Mesenchymal stem cell (in vitro differentiated cells and primary cell): ENCODE data around the gene SGCA.
A peak's percentile ranks its signal among the peaks of the same experiment; 100 is the strongest.

Experiments
- DNase-seq: peaks from one replicate; pipeline ENCODE4 v3.0.0-alpha.2; 2013
- H2AFZ ChIP-seq: one replicate; pipeline ENCODE4 v1.6.1; 2013; ENCODE audit warnings: low read depth, mild to moderate bottlenecking, control low read depth, inconsistent platforms, low read length, moderate library complexity
- H2AK5ac ChIP-seq: 2 replicates; pipeline ENCODE4 v1.6.1; 2013; ENCODE audit warnings: low read length, moderate library complexity, mild to moderate bottlenecking, inconsistent platforms; ENCODE audit not compliant: severe bottlenecking
- H2BK120ac ChIP-seq: one replicate; pipeline ENCODE4 v1.6.1; 2013; ENCODE audit warnings: low read depth, mild to moderate bottlenecking, inconsistent platforms, low read length, moderate library complexity
- H2BK12ac ChIP-seq, 2 experiments: one replicate each; pipeline ENCODE4 v1.6.1; 2013; ENCODE audit warnings: inconsistent platforms in 2 of 2, low read length in 2 of 2, mild to moderate bottlenecking in 2 of 2, moderate library complexity in 2 of 2, control low read depth in 1 of 2
- H2BK15ac ChIP-seq: one replicate; pipeline ENCODE4 v1.6.1; 2013; ENCODE audit warnings: mild to moderate bottlenecking, low read depth, inconsistent platforms; ENCODE audit not compliant: poor library complexity, severe bottlenecking
- H2BK5ac ChIP-seq: 2 replicates; pipeline ENCODE4 v1.6.1; 2013; ENCODE audit warnings: low read depth, mild to moderate bottlenecking, low read length, control low read depth, inconsistent platforms; ENCODE audit not compliant: poor library complexity, severe bottlenecking
- H3K14ac ChIP-seq, 2 experiments: one replicate each; pipeline ENCODE4 v1.6.1; 2013; ENCODE audit warnings: inconsistent platforms in 2 of 2, low read length in 2 of 2, control low read depth in 1 of 2, mild to moderate bottlenecking in 1 of 2, moderate library complexity in 1 of 2
- H3K18ac ChIP-seq, 2 experiments: one replicate each; pipeline ENCODE4 v1.6.1; 2013; ENCODE audit warnings: inconsistent platforms in 2 of 2, low read length in 2 of 2, control low read depth in 1 of 2, low read depth in 1 of 2, mild to moderate bottlenecking in 1 of 2
- H3K23ac ChIP-seq, 2 experiments: one replicate each; pipeline ENCODE4 v1.6.1; 2013; ENCODE audit warnings: inconsistent platforms in 2 of 2, low read length in 2 of 2, mild to moderate bottlenecking in 2 of 2, moderate library complexity in 2 of 2, control low read depth in 1 of 2
- H3K27ac ChIP-seq: 2 replicates; pipeline ENCODE4 v1.5.1; 2013; ENCODE audit warnings: mild to moderate bottlenecking, moderate library complexity, low read length, control low read depth, inconsistent platforms; ENCODE audit not compliant: poor library complexity, severe bottlenecking
- H3K27me3 ChIP-seq, 2 experiments: 2 replicates each; pipeline versions ENCODE4 v1.6.1 to v1.7.0; 2013; ENCODE audit warnings: low read length in 2 of 2, mild to moderate bottlenecking in 2 of 2, moderate library complexity in 2 of 2, control low read depth in 1 of 2, inconsistent platforms in 1 of 2; ENCODE audit not compliant: control insufficient read depth in 1 of 2, insufficient read depth in 1 of 2
- H3K36me3 ChIP-seq, 2 experiments: 2 replicates each; pipeline versions ENCODE4 v1.6.1 to v1.7.0; 2013; ENCODE audit warnings: low read length in 2 of 2, control low read depth in 1 of 2, inconsistent platforms in 1 of 2, low read depth in 1 of 2, mild to moderate bottlenecking in 1 of 2; ENCODE audit not compliant: insufficient read depth in 2 of 2, control insufficient read depth in 1 of 2
- H3K4ac ChIP-seq, 2 experiments: one replicate each; pipeline ENCODE4 v1.6.1; 2013; ENCODE audit warnings: inconsistent platforms in 2 of 2, low read length in 2 of 2, mild to moderate bottlenecking in 2 of 2, moderate library complexity in 2 of 2, control low read depth in 1 of 2, low read depth in 1 of 2
- H3K4me1 ChIP-seq: 2 replicates; pipeline ENCODE4 v1.6.1; 2013; ENCODE audit warnings: low read depth, low read length, control low read depth; ENCODE audit not compliant: control insufficient read depth, insufficient read depth
- H3K4me2 ChIP-seq: 2 replicates; pipeline ENCODE4 v1.6.1; 2013; ENCODE audit warnings: low read length, mild to moderate bottlenecking, inconsistent platforms; ENCODE audit not compliant: poor library complexity, severe bottlenecking
- H3K4me3 ChIP-seq, 2 experiments: 2 replicates each; pipeline versions ENCODE4 v1.5.1 to v1.7.0; 2013; ENCODE audit warnings: low read length in 2 of 2, mild to moderate bottlenecking in 2 of 2, control low read depth in 1 of 2, low read depth in 1 of 2; ENCODE audit not compliant: insufficient read depth in 1 of 2
- H3K79me1 ChIP-seq: replicated peaks from 2 replicates; pipeline ENCODE4 v1.6.1; 2013; ENCODE audit warnings: mild to moderate bottlenecking, control low read depth, low read length, inconsistent platforms; ENCODE audit not compliant: poor library complexity, severe bottlenecking
- H3K9ac ChIP-seq: 2 replicates; pipeline ENCODE4 v1.7.0; 2013; ENCODE audit warnings: mild to moderate bottlenecking, low read length, moderate library complexity
- H3K9me3 ChIP-seq: 2 replicates; pipeline ENCODE4 v1.7.0; 2013; ENCODE audit warnings: mild to moderate bottlenecking, low read length; ENCODE audit not compliant: control insufficient read depth
- H4K8ac ChIP-seq: one replicate; pipeline ENCODE4 v1.6.1; 2013; ENCODE audit warnings: inconsistent platforms, mild to moderate bottlenecking, low read length, moderate library complexity
- H4K91ac ChIP-seq: one replicate; pipeline ENCODE4 v1.6.1; 2013; ENCODE audit warnings: mild to moderate bottlenecking, low read length, inconsistent platforms
- WGBS: methylation state at CpG from one replicate; pipeline ENCODE4 v1.1.7; 2013; ENCODE audit warnings: mixed read lengths; 5-methylcytosine and 5-hydroxymethylcytosine counted together

SGCA gene

DNA sequence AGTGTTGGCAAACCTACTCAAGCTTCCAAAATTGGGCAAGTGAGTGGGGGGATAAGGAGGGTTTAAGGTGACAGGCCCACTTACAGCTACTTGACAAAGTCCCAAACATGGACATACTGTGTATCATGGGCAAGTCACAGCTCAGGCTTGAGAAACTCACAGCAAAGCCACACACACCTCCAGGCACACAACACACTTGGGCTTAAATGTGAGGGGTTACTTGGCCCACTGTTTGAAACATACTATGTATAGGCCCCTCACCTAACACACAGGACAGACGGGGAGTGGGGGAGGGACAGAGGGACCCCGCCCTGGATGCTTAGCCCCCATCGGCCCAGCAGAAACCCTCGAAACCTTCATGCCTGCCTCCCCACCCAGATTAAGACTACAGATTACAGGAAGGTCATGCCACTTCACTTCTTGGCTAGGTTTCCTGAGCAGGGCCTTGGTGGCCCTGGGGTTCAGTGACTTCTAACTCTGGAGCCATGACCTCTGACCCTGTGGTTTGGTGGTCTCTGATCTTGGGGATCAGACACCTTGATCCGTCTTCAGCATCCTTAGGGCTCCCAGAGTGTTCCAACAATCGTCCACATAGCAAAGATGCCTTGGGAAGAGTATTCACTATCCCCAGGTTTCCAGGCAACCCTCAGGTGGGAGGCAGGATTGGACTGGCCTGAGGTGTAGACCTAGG, 33.6 kb upstream of the SGCA start:
- H3K14ac ChIP-seq, result no peak overlapping the region
- H2AFZ ChIP-seq, result no peak overlapping the region
- H2AK5ac ChIP-seq, result peak overlapping the region; percentile 71
- H2BK120ac ChIP-seq, result no peak overlapping the region
- H3K79me1 ChIP-seq, result peaks cover 20% of the 10 kb centered on the region
- H2BK12ac ChIP-seq, result peak overlapping the region in 1 of 2 experiments; percentile 39
- DNase-seq, result no peak
- H3K4me3 ChIP-seq, result no peak overlapping the region
- H3K27ac ChIP-seq, result no peak overlapping the region
- no peak overlapping the region for H3K4ac ChIP-seq
- no peaks in the 10 kb centered on the region for H3K27me3 ChIP-seq
- no peak overlapping the region for H3K18ac ChIP-seq
- H3K9ac ChIP-seq, result no peak overlapping the region
- H3K36me3 ChIP-seq, result peaks cover 26 to 50% of the 10 kb centered on the region in 2 experiments
- no peak overlapping the region for H3K23ac ChIP-seq
- H2BK15ac ChIP-seq, result no peak overlapping the region
- H4K8ac ChIP-seq, result no peak overlapping the region
- WGBS, result 95% methylated on average over 6 of the region's 6 CpGs
- H3K4me1 ChIP-seq, result peaks cover 51% of the 10 kb centered on the region
- H2BK5ac ChIP-seq, result no peak overlapping the region
- peak overlapping the region; percentile 47 for H4K91ac ChIP-seq
- no peak overlapping the region for H3K4me2 ChIP-seq
- H3K9me3 ChIP-seq, result no peaks in the 10 kb centered on the region

DNA sequence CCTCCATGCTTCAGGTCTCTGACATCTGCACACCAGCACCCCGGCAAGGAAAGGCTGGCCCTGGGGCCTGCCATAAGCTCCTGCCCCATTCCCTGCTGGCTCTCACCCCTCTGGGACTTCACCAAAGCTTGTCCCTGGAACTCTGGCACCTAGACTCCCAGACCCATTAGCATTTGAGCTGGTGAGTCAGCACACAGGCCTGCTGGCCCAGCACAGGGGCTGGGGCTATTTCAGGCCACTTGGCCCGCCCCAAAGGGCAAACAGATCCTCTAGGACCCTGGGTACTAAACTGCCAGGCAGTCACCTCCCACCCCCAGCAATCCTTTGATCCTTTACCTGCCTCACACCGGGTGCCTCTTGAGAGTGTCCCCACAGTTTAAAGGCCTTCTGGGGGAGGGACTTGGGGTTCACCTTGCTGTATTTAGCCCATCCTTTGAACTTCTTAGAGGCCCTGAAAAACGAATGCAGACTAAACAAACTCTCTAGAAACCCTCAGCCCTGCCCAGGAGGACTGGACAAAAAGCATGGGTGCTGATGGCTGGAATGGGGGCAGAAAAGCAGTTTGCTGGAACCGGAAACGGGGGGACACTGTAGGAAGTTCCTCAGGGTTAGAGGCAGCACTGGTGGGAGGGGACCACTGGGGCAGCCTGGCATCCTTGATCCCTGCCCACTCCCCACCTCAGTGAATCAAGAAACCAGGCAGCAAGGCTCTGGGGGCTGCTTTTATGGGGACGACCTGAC, 32.6 kb upstream of the SGCA start:
- Histone ChIP-seq H3K4me1 (peaks cover 48% of the 10 kb centered on the region), H3K36me3 (peaks cover 35 to 60% of the 10 kb centered on the region in 2 experiments), H4K91ac (no peak overlapping the region), H2BK15ac (no peak overlapping the region), H3K27ac (peak overlapping the region; percentile 48), H3K27me3 (no peaks in the 10 kb centered on the region), H2AK5ac (peak overlapping the region; percentile 71), H3K23ac (peak overlapping the region in 1 of 2 experiments; percentile 36), H3K4ac (peak overlapping the region in 1 of 2 experiments; percentile 20), H2AFZ (no peak overlapping the region), H2BK12ac (peak overlapping the region; percentile 16 to 44), H3K4me2 (no peak overlapping the region), H3K9me3 (no peaks in the 10 kb centered on the region), H3K14ac (peak overlapping the region in 1 of 2 experiments; percentile 49), H2BK5ac (no peak overlapping the region), H3K18ac (peak overlapping the region in 1 of 2 experiments; percentile 74), H3K4me3 (no peak overlapping the region), H2BK120ac (no peak overlapping the region), H4K8ac (peak overlapping the region; percentile 75), H3K79me1 (peaks cover 28% of the 10 kb centered on the region), H3K9ac (peak overlapping the region; percentile 32)
- 49% methylated on average over 4 of the region's 7 CpGs for WGBS
- DNase-seq, result peak; percentile 77

DNA sequence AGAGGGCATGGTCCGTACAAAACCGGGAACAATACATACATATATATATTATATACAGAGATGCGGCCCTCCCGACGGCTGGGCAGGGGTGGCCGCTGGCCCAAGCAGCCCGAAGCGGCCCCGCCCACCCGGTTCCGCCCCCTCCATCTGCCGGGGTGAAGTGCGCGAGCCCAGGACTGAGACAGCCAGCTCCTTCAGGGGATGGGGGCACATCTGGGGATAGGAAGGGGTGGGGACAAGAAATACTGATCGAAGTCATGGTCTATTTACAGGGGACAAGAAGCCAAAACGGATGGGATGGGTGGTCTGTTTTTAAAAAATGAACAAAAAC, 32.1 kb upstream of the SGCA start:
- no peak overlapping the region for H3K4me2 ChIP-seq
- no peak overlapping the region for H2BK15ac ChIP-seq
- peak overlapping the region; percentile 32 for H3K9ac ChIP-seq
- no peak overlapping the region for H2BK5ac ChIP-seq
- H2BK120ac ChIP-seq, result no peak overlapping the region
- no peaks in the 10 kb centered on the region for H3K27me3 ChIP-seq
- H3K9me3 ChIP-seq, result no peaks in the 10 kb centered on the region
- H2BK12ac ChIP-seq, result no peak overlapping the region
- H3K27ac ChIP-seq, result peak overlapping the region; percentile 48
- H3K4ac ChIP-seq, result no peak overlapping the region
- H2AFZ ChIP-seq, result no peak overlapping the region
- H3K36me3 ChIP-seq, result peaks cover 41 to 65% of the 10 kb centered on the region in 2 experiments
- H3K4me3 ChIP-seq, result no peak overlapping the region
- no peak overlapping the region for H4K8ac ChIP-seq
- H4K91ac ChIP-seq, result no peak overlapping the region
- H2AK5ac ChIP-seq, result no peak overlapping the region
- peaks cover 31% of the 10 kb centered on the region for H3K79me1 ChIP-seq
- H3K18ac ChIP-seq, result peak overlapping the region in 1 of 2 experiments; percentile 74
- no peak overlapping the region for H3K14ac ChIP-seq
- peak overlapping the region in 1 of 2 experiments; percentile 36 for H3K23ac ChIP-seq
- DNase-seq, result no peak
- 40% methylated on average over 14 of the region's 16 CpGs for WGBS
- H3K4me1 ChIP-seq, result peaks cover 45% of the 10 kb centered on the region
